OCI-LY1 (cell line): ENCODE results near the gene RNF19B.

ENCODE experiments used
- EZH2 ChIP-seq: fragments of 200-600 bp; sonication (generic), shearing (Covaris generic); IDR thresholded peaks from 2 replicates; pipeline ENCODE4 v1.8.0; 2017; ENCODE audit warnings: borderline replicate concordance, mixed run types, mild to moderate bottlenecking, antibody characterized with exemption, low read length, moderate library complexity, mixed read lengths
- TF ChIP-seq, protein P1 (sequence below): fragments of 200-600 bp; sonication (generic), shearing (Covaris generic); IDR thresholded peaks from 2 replicates; pipeline ENCODE4 v1.5.1; 2017; ENCODE audit warnings: mild to moderate bottlenecking, antibody characterized with exemption, low read length, moderate library complexity, mixed read lengths

- TF ChIP-seq, protein P1, sequence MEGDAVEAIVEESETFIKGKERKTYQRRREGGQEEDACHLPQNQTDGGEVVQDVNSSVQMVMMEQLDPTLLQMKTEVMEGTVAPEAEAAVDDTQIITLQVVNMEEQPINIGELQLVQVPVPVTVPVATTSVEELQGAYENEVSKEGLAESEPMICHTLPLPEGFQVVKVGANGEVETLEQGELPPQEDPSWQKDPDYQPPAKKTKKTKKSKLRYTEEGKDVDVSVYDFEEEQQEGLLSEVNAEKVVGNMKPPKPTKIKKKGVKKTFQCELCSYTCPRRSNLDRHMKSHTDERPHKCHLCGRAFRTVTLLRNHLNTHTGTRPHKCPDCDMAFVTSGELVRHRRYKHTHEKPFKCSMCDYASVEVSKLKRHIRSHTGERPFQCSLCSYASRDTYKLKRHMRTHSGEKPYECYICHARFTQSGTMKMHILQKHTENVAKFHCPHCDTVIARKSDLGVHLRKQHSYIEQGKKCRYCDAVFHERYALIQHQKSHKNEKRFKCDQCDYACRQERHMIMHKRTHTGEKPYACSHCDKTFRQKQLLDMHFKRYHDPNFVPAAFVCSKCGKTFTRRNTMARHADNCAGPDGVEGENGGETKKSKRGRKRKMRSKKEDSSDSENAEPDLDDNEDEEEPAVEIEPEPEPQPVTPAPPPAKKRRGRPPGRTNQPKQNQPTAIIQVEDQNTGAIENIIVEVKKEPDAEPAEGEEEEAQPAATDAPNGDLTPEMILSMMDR: no peak
- no peak for TF ChIP-seq EZH2
Observed at GRCh38 chr1:32997381-32997891, 32.8 kb upstream of the RNF19B start.
